Ovary (tissue), 3 donors: ENCODE data around the gene CRIM1.

ENCODE experiments used
- CTCF ChIP-seq, 3 donors: fragments of 450-650 bp in 2 of 3; fragments of 200-600 bp in 1 of 3; IDR thresholded peaks; one replicate each; pipeline versions ENCODE4 v1.5.1 to v1.8.0; 2016 to 2022; ENCODE audit warnings: antibody characterized with exemption in 3 of 3, mild to moderate bottlenecking in 1 of 3
- EP300 ChIP-seq: sonication (generic); formaldehyde crosslinking; IDR thresholded peaks from one replicate; pipeline ENCODE4 v1.6.1; 2017; ENCODE audit warnings: antibody characterized with exemption
- POLR2A ChIP-seq: fragments of 450-650 bp; IDR thresholded peaks from one replicate; pipeline ENCODE4 v1.6.1; 2017; ENCODE audit warnings: antibody characterized with exemption, mild to moderate bottlenecking, moderate library complexity
- donor health status: DM: no; HTN: no; CAD: no.

GRCh38 chr2:36550006-36550405 is 194.4 kb downstream of the CRIM1 start:
- no peak for TF ChIP-seq POLR2A
- no peak for TF ChIP-seq CTCF (IDR thresholded peaks at IDR 0.05)
- no peak for TF ChIP-seq EP300
